Cardiac fibroblast (primary cell): Measurements from ENCODE around the gene MCM6.
A peak's percentile ranks its signal among the peaks of the same experiment; 100 is the strongest.
"Not testable (repeated sequence)": the region's sequence is repeated elsewhere in the genome, so short reads cannot be mapped to it uniquely, and the experiment has no call there.

Experiments
- DNase-seq, 2 donors: peaks; one replicate each; pipeline versions ENCODE4 v3.0.0 to v3.0.0-alpha.2; 2010; ENCODE audit warnings: low read depth in 2 of 2
- H3K4me3 ChIP-seq, 2 donors: replicated peaks in 1 of 2; 1 replicate in 1 of 2; 2 replicates in 1 of 2; pipeline ENCODE4 v1.5.1; 2011; ENCODE audit warnings: low read depth in 2 of 2, low read length in 2 of 2, mild to moderate bottlenecking in 2 of 2, moderate library complexity in 1 of 2
- CTCF ChIP-seq: IDR thresholded peaks from one replicate; pipeline ENCODE4 v1.5.1; 2011; ENCODE audit warnings: low read depth, mild to moderate bottlenecking, low read length, inconsistent platforms

The MCM6 gene

GRCh38 chr2:135798762-135799161 is 77.5 kb downstream of the MCM6 start:
- no peak overlapping the region for H3K4me3 ChIP-seq
- TF ChIP-seq CTCF, result peak; percentile 45
- DNase-seq, result peak in 1 of 2 donors; percentile 34

GRCh38 chr2:135798275-135798705 is 78.0 kb downstream of the MCM6 start:
- no peak for DNase-seq
- H3K4me3 ChIP-seq, result no peak overlapping the region

GRCh38 chr2:135797497-135798274 is 78.6 kb downstream of the MCM6 start:
- DNase-seq, result peak; percentile 84 to 85
- no peak overlapping the region for H3K4me3 ChIP-seq
- TF ChIP-seq CTCF, result peak; percentile 98

More at GRCh38 chr2:135798275-135798705, 78.0 kb downstream of the MCM6 start:
- no peak for TF ChIP-seq CTCF

DNA sequence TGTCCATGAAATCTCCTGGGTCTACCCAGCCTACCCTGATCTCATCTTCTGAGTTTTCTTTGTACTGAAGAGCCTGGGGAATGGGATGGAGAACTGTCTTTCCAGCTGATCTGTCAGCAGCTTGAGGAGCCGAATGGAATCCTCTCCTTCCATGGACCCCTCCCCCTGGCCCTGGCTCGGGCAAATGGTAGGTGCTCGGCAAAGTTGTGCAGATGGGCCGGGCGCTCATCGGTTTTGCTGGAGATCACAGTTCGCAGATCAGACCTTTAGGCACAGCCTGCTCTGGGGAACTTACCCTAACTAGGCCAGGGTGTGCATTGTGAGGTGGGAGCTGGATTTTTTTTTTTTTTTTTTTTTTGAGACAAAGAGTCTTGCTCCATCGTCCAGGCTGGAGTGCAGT is 79.6 kb downstream of the MCM6 start:
- no peak for DNase-seq
- no peak overlapping the region for H3K4me3 ChIP-seq
- TF ChIP-seq CTCF, result no peak

- H3K4me3 ChIP-seq, DNase-seq: not testable (repeated sequence)
Observed at GRCh38 chr2:135795641-135796040, 80.6 kb downstream of the MCM6 start.

- no peak for TF ChIP-seq CTCF
- DNase-seq, result no peak
- H3K4me3 ChIP-seq, result no peak overlapping the region
Observed at GRCh38 chr2:135792401-135793150, 83.7 kb downstream of the MCM6 start.
